Neural cell (in vitro differentiated cells): ENCODE results near the gene FHAD1.

Experiments used
- EP300 ChIP-seq: fragments of 450-650 bp; conservative IDR thresholded peaks from 2 replicates; pipeline ENCODE4 v1.6.1; 2014; ENCODE audit warnings: antibody characterized with exemption, mild to moderate bottlenecking, moderate library complexity; ENCODE audit not compliant: poor library complexity, severe bottlenecking
- TAF1 ChIP-seq: IDR thresholded peaks from 2 replicates; pipeline ENCODE4 v1.6.1; 2012; ENCODE audit warnings: low read depth

DNA sequence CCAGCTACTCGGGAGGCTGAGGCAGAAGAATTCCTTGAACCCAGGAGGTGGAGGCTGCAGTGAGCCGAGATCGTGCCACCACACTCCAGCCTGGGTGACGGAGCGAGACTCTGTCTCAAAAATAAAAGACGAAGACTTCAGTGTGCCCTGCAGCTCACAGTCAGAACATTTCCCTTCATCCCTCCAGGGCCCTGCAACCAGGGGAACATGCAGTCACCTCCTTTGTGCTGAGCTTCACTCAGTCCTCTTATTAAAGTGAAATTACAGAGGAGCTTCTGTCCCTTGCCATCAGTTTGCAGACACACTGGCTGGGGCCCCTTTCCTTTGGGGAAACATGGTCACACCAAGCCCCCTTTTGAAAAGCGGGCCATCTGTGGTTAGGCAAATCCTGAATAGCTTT is 24.2 kb downstream of the FHAD1 start:
- TF ChIP-seq TAF1 = no peak
- TF ChIP-seq EP300 = no peak
